HCT116 (cell line): ENCODE measurements around the gene PON3. TPM values are rescaled to one million over a fixed set of nuclear protein-coding genes. Genes with fewer than 3 reads are reported as not detected.

Experiments used
- ATAC-seq: fragments of 200-7000 bp; cut with Tn5 transposase; 2 replicates; pipeline ENCODE4 v1.9.1; 2020; ENCODE audit warnings: mild to moderate bottlenecking, moderate library complexity
- BruUV-seq: library from RNA; stranded (reverse); fragments of 400-500 nt; replicated peaks from 2 replicates; lab custom pipeline; 2021; lab: Mats Ljungman, UMichigan
- CTCF ChIA-PET: fragments of 300-600 bp; sonication (Branson Sonifier 250); formaldehyde crosslinking; loops from one replicate; lab custom pipeline; 2021; ENCODE audit warnings: antibody characterized with exemption; lab: Charles Lee
- POLR2A ChIA-PET: fragments of 300-600, 350-600 bp; sonication (Branson Sonifier 250); formaldehyde crosslinking; loops from one replicate; lab custom pipeline; 2021; ENCODE audit warnings: antibody characterized with exemption; lab: Charles Lee
- RAD21 ChIA-PET, 2 experiments: fragments of 300-600 bp; sonication (Branson Sonifier 250); formaldehyde crosslinking; loops; one replicate each; lab custom pipeline; 2023; ENCODE audit warnings: low total read pairs in 2 of 2; ENCODE audit not compliant: uncharacterized antibody in 2 of 2, unreplicated experiment in 2 of 2, low non-redundant PET in 1 of 2; lab: Charles Lee
- DNase-seq: peaks from one replicate; pipeline ENCODE4 v3.0.0-alpha.2; 2010; ENCODE audit warnings: low read depth, low spot score
- H2AFZ ChIP-seq: fragments of 200-600 bp; shearing (Covaris generic), sonication (generic); 2 replicates; pipeline ENCODE4 v1.6.1; 2017; ENCODE audit warnings: low read depth, mixed run types, mixed read lengths, antibody characterized with exemption, low read length; ENCODE audit not compliant: poor library complexity, severe bottlenecking
- H3K27ac ChIP-seq: 2 replicates; pipeline ENCODE4 v1.5.1; 2012; ENCODE audit warnings: low read depth, low read length
- H3K27me3 ChIP-seq: fragments of 200-600 bp; sonication (generic); 2 replicates; pipeline ENCODE4 v1.6.1; 2016; ENCODE audit warnings: mixed run types, low read length, mixed read lengths; ENCODE audit not compliant: insufficient read depth
- H3K36me3 ChIP-seq, 2 experiments: fragments of 200-500 bp in 1 of 2; fragments of 200-600 bp in 1 of 2; sonication (Bioruptor generic) in 1 of 2; sonication (generic) in 1 of 2; 2 replicates each; pipeline versions ENCODE4 v1.5.1 to v1.6.1; 2014 to 2016; ENCODE audit warnings: low read length in 2 of 2, inconsistent platforms in 1 of 2, mixed read lengths in 1 of 2, mixed run types in 1 of 2; ENCODE audit not compliant: insufficient read depth in 2 of 2, control insufficient read depth in 1 of 2
- H3K4me1 ChIP-seq, 2 experiments: fragments of 200-600 bp in 1 of 2; sonication (generic) in 1 of 2; 2 replicates each; pipeline versions ENCODE4 v1.5.1 to v1.6.1; 2012 to 2017; ENCODE audit warnings: low read length in 2 of 2, inconsistent platforms in 1 of 2, mild to moderate bottlenecking in 1 of 2, mixed read lengths in 1 of 2, mixed run types in 1 of 2, moderate library complexity in 1 of 2; ENCODE audit not compliant: insufficient read depth in 2 of 2, control insufficient read depth in 1 of 2
- H3K4me2 ChIP-seq: fragments of 200-600 bp; sonication (generic); 2 replicates; pipeline ENCODE4 v1.6.1; 2017; ENCODE audit warnings: mixed run types, low read length, mixed read lengths
- H3K4me3 ChIP-seq, 2 experiments: fragments of 200-600 bp in 1 of 2; sonication (generic) in 1 of 2; replicated peaks in 1 of 2; 2 replicates each; pipeline ENCODE4 v1.5.1; 2011 to 2016; ENCODE audit warnings: low read length in 2 of 2, control low read depth in 1 of 2, low read depth in 1 of 2, mild to moderate bottlenecking in 1 of 2, mixed read lengths in 1 of 2, mixed run types in 1 of 2
- H3K79me2 ChIP-seq: fragments of 200-600 bp; sonication (generic); 2 replicates; pipeline ENCODE4 v1.6.1; 2017; ENCODE audit warnings: mild to moderate bottlenecking, mixed run types, low read length, moderate library complexity, mixed read lengths; ENCODE audit not compliant: insufficient read depth
- H3K9ac ChIP-seq: fragments of 200-600 bp; sonication (generic); 2 replicates; pipeline ENCODE4 v1.6.1; 2016; ENCODE audit warnings: low read length, mixed read lengths
- H3K9me2 ChIP-seq: fragments of 200-600 bp; sonication (generic), shearing (Covaris generic); 2 replicates; pipeline ENCODE4 v1.6.1; 2017; ENCODE audit warnings: mixed run types, mild to moderate bottlenecking, moderate library complexity; ENCODE audit not compliant: insufficient read depth
- H3K9me3 ChIP-seq, 2 experiments: fragments of 200-500 bp in 1 of 2; fragments of 200-600 bp in 1 of 2; sonication (Bioruptor generic) in 1 of 2; sonication (generic) in 1 of 2; 2 replicates each; pipeline ENCODE4 v1.6.1; 2014 to 2017; ENCODE audit warnings: low read length in 2 of 2, mixed read lengths in 2 of 2, inconsistent platforms in 1 of 2, low read depth in 1 of 2, mild to moderate bottlenecking in 1 of 2, mixed run types in 1 of 2, moderate library complexity in 1 of 2; ENCODE audit not compliant: control insufficient read depth in 1 of 2, insufficient read depth in 1 of 2
- H4K20me1 ChIP-seq: fragments of 200-600 bp; sonication (generic), shearing (Covaris generic); 2 replicates; pipeline ENCODE4 v1.6.1; 2017; ENCODE audit warnings: mixed run types, mild to moderate bottlenecking, moderate library complexity; ENCODE audit not compliant: insufficient read depth
- CBX3 ChIP-seq: IDR thresholded peaks from 2 replicates; pipeline ENCODE4 v1.6.1; 2012; ENCODE audit warnings: low read depth
- EGR1 ChIP-seq: IDR thresholded peaks from 2 replicates; pipeline ENCODE4 v1.6.1; 2012; ENCODE audit warnings: low read depth
- EZH2 ChIP-seq: fragments of 200-600 bp; sonication (generic); IDR thresholded peaks from 2 replicates; pipeline ENCODE4 v1.6.1; 2017; ENCODE audit warnings: antibody characterized with exemption, mixed run types
- EZH2phosphoT487 ChIP-seq: fragments of 200-600 bp; IDR thresholded peaks from 2 replicates; pipeline ENCODE4 v1.6.1; 2018; ENCODE audit warnings: antibody characterized with exemption, borderline replicate concordance
- FOSL1 ChIP-seq: IDR thresholded peaks from 2 replicates; pipeline ENCODE4 v1.6.1; 2012; ENCODE audit warnings: low read depth
- JUND ChIP-seq: IDR thresholded peaks from 2 replicates; pipeline ENCODE4 v1.6.1; 2012
- RAD21 ChIP-seq: IDR thresholded peaks from 2 replicates; pipeline ENCODE4 v1.6.1; 2012; ENCODE audit warnings: low read depth, mild to moderate bottlenecking
- SP1 ChIP-seq: IDR thresholded peaks from 2 replicates; pipeline ENCODE4 v1.6.1; 2012; ENCODE audit warnings: low read depth
- YY1 ChIP-seq: IDR thresholded peaks from 2 replicates; pipeline ENCODE4 v1.6.1; 2011; ENCODE audit warnings: low read length, low read depth, moderate library complexity, mild to moderate bottlenecking; ENCODE audit not compliant: insufficient replicate concordance; ENCODE audit errors: extremely low read depth
- ZFX ChIP-seq: fragments of 450-650 bp; IDR thresholded peaks from 2 replicates; pipeline ENCODE4 v1.6.1; 2017
- ZNF274 ChIP-seq: fragments of 200-500 bp; sonication (Bioruptor generic); IDR thresholded peaks from 2 replicates; pipeline ENCODE4 v1.6.1; 2014; ENCODE audit warnings: mild to moderate bottlenecking, low read depth, low read length, inconsistent platforms
- intact Hi-C: fragments of 100-400 bp; cut with micrococcal nuclease; formaldehyde crosslinking; loops from 2 replicates; pipeline ENCODE4 v1.10.0; 2022
- total RNA-seq: library from RNA; stranded (reverse); gene quantifications from one replicate; pipeline ENCODE4 v1.2.1, GENCODE V29; 2021; ENCODE audit not compliant: unreplicated experiment
- TF ChIP-seq, protein P1 (sequence below): IDR thresholded peaks from 2 replicates; pipeline ENCODE4 v1.6.1; 2011; ENCODE audit warnings: mild to moderate bottlenecking, low read length, moderate library complexity; ENCODE audit not compliant: insufficient replicate concordance; ENCODE audit errors: extremely low read depth

Gene PON3
- total RNA-seq, 1 experiment from 2014 or later = 2.6 TPM

DNA sequence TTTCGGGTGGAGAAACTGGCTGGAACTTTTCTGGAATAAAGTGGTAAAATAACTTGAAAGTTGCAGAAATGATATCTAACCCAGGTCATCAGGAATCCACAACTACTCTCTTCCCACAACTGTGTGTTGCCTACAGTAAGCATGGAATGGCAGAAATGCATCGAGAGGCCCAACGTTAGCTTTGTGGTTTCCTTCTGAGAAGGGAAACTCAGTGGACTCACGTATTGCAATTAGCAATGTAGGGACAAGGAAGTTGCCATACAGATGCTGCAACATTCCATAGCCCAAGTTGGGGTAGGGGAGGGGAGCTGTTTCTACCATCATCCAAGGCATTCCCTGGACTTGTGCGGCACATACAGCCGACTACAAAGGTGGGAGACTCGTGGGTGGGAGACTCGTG lies 73.8 kb downstream of the PON3 start:
- TF ChIP-seq ZNF274 = no peak
- TF ChIP-seq ZFX = no peak
- TF ChIP-seq EZH2phosphoT487 = no peak
- TF ChIP-seq FOSL1 = no peak
- TF ChIP-seq JUND = no peak
- no peak for TF ChIP-seq EZH2
- TF ChIP-seq EGR1 = no peak
- no peak for TF ChIP-seq YY1
- TF ChIP-seq, protein P1, sequence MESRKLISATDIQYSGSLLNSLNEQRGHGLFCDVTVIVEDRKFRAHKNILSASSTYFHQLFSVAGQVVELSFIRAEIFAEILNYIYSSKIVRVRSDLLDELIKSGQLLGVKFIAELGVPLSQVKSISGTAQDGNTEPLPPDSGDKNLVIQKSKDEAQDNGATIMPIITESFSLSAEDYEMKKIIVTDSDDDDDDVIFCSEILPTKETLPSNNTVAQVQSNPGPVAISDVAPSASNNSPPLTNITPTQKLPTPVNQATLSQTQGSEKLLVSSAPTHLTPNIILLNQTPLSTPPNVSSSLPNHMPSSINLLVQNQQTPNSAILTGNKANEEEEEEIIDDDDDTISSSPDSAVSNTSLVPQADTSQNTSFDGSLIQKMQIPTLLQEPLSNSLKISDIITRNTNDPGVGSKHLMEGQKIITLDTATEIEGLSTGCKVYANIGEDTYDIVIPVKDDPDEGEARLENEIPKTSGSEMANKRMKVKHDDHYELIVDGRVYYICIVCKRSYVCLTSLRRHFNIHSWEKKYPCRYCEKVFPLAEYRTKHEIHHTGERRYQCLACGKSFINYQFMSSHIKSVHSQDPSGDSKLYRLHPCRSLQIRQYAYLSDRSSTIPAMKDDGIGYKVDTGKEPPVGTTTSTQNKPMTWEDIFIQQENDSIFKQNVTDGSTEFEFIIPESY = no peak
- TF ChIP-seq RAD21 = no peak
- no peak for TF ChIP-seq CBX3
- TF ChIP-seq SP1 = no peak
- CTCF ChIA-PET = no interaction called here
- Histone ChIP-seq H4K20me1 (no peaks in the 10 kb centered on the region), H2AFZ (no peak overlapping the region), H3K36me3 (no peaks in the 10 kb centered on the region), H3K9me3 (no peaks in the 10 kb centered on the region), H3K79me2 (no peaks in the 10 kb centered on the region), H3K4me2 (no peak overlapping the region), H3K9me2 (no peaks in the 10 kb centered on the region), H3K4me1 (no peaks in the 10 kb centered on the region), H3K9ac (no peak overlapping the region), H3K27me3 (no peaks in the 10 kb centered on the region), H3K4me3 (no peak overlapping the region), H3K27ac (no peak overlapping the region)
- ATAC-seq (no peak), DNase-seq (no peak)
- RAD21 ChIA-PET = no interaction called here
- POLR2A ChIA-PET = no interaction called here
- no TSS peak for BruUV-seq
- intact Hi-C loops = no loop called here
